PC-9 (cell line): ENCODE results near the gene PDLIM5. TPM values are rescaled to one million over a fixed set of nuclear protein-coding genes. Genes with fewer than 3 reads are reported as not detected.
A peak's percentile ranks its signal among the peaks of the same experiment; 100 is the strongest.

Experiments used
- BruUV-seq: library from RNA; stranded (reverse); fragments of 400-500 nt; replicated peaks from 2 replicates; lab custom pipeline; 2021; lab: Mats Ljungman, UMichigan
- CTCF ChIA-PET: fragments of 300-600 bp; sonication (Branson Sonifier 250); formaldehyde crosslinking; loops from one replicate; lab custom pipeline; 2022; ENCODE audit warnings: antibody characterized with exemption; lab: Charles Lee
- POLR2A ChIA-PET: fragments of 300-600 bp; sonication (Branson Sonifier 250); formaldehyde crosslinking; loops from one replicate; lab custom pipeline; 2022; ENCODE audit warnings: antibody characterized with exemption; ENCODE audit not compliant: unreplicated experiment; lab: Charles Lee
- DNase-seq, 2 experiments: peaks; one replicate each; pipeline versions ENCODE4 v3.0.0 to v3.0.0-alpha.2; 2015 to 2022; ENCODE audit warnings: mixed read lengths in 1 of 2
- H2AFZ ChIP-seq: fragments of 200-600 bp; sonication (generic); 2 replicates; pipeline ENCODE4 v1.8.1; 2017; ENCODE audit warnings: antibody characterized with exemption
- H3F3A ChIP-seq: fragments of 200-600 bp; sonication (generic); 2 replicates; pipeline ENCODE4 v1.8.1; 2017; ENCODE audit warnings: antibody characterized with exemption, mild to moderate bottlenecking, low read depth; ENCODE audit not compliant: insufficient read depth
- H3K27ac ChIP-seq: fragments of 200-600 bp; sonication (generic); 2 replicates; pipeline ENCODE4 v1.6.1; 2016; ENCODE audit warnings: mixed run types
- H3K27me3 ChIP-seq: fragments of 200-600 bp; sonication (generic); 2 replicates; pipeline ENCODE4 v1.6.1; 2016; ENCODE audit warnings: low read depth, mixed run types; ENCODE audit not compliant: insufficient read depth
- H3K36me3 ChIP-seq: fragments of 200-600 bp; sonication (generic); 2 replicates; pipeline ENCODE4 v1.6.1; 2016; ENCODE audit warnings: low read depth, mixed run types
- H3K4me1 ChIP-seq: fragments of 200-600 bp; sonication (generic); replicated peaks from 2 replicates; pipeline ENCODE4 v1.6.1; 2016; ENCODE audit warnings: mixed run types; ENCODE audit not compliant: insufficient read depth
- H3K4me2 ChIP-seq: fragments of 200-600 bp; sonication (generic); 2 replicates; pipeline ENCODE4 v1.6.1; 2017; ENCODE audit warnings: mixed run types
- H3K4me3 ChIP-seq: fragments of 200-600 bp; sonication (generic); 2 replicates; pipeline ENCODE4 v1.6.1; 2016; ENCODE audit warnings: mixed run types
- H3K79me2 ChIP-seq: fragments of 200-600 bp; sonication (generic); 2 replicates; pipeline ENCODE4 v1.6.1; 2017; ENCODE audit warnings: low read depth, mixed run types
- H3K9me2 ChIP-seq: fragments of 200-600 bp; sonication (generic); 2 replicates; pipeline ENCODE4 v1.8.1; 2017; ENCODE audit warnings: mild to moderate bottlenecking; ENCODE audit not compliant: insufficient read depth
- H3K9me3 ChIP-seq: fragments of 200-600 bp; sonication (generic); 2 replicates; pipeline ENCODE4 v1.8.1; 2016; ENCODE audit warnings: low read depth; ENCODE audit not compliant: insufficient read depth
- H4K20me1 ChIP-seq: fragments of 200-600 bp; sonication (generic); 2 replicates; pipeline ENCODE4 v1.8.1; 2017; ENCODE audit not compliant: insufficient read depth
- EZH2 ChIP-seq: fragments of 200-600 bp; sonication (generic); IDR thresholded peaks from 2 replicates; pipeline ENCODE4 v1.8.0; 2017; ENCODE audit warnings: antibody characterized with exemption, low read depth
- intact Hi-C: fragments of 100-400 bp; cut with micrococcal nuclease; formaldehyde crosslinking; loops from one replicate; pipeline ENCODE4 v1.10.0; 2022; ENCODE audit not compliant: unreplicated experiment
- total RNA-seq: library from RNA; stranded (reverse); gene quantifications from 2 replicates; pipeline ENCODE4 v1.2.3, GENCODE V29; 2021
- TF ChIP-seq, protein P1 (sequence below): fragments of 200-600 bp; sonication (generic); conservative IDR thresholded peaks from 2 replicates; pipeline ENCODE4 v1.6.1; 2017; ENCODE audit warnings: mixed run types, antibody characterized with exemption, mild to moderate bottlenecking, moderate library complexity

Gene PDLIM5
- total RNA-seq, 1 experiment from 2014 or later = 130 TPM

DNA sequence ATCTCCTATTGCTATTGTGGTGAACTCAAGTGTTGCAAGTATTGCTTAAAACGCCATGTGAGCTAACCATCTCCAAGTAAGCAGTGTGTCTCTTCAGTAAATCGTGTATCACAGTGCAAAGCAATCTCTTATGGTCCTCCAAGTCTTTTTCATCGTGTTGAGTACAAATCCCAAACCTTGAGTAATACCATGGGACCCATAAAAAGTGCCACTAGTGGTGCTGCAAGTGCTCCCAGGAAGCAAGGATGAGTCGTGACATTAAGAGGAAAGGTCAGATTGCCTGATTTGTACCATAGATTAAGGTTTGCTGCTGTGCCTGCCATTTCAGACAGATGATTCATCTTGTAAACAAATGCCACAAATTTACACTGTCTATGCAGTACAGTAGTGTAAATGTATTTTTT, 239.1 kb downstream of the PDLIM5 start:
- H3K9me3 ChIP-seq = no peaks in the 10 kb centered on the region
- no peaks in the 10 kb centered on the region for H3K79me2 ChIP-seq
- no peaks in the 10 kb centered on the region for H3F3A ChIP-seq
- H3K36me3 ChIP-seq = no peaks in the 10 kb centered on the region
- intact Hi-C loops = no loop called here
- H3K4me2 ChIP-seq = peak overlapping the region; percentile 25; the same call in 1 of the 2 replicates
- H2AFZ ChIP-seq = no peak overlapping the region
- ChIA-PET POLR2A (no interaction called here), CTCF (no interaction called here)
- TF ChIP-seq, protein P1, sequence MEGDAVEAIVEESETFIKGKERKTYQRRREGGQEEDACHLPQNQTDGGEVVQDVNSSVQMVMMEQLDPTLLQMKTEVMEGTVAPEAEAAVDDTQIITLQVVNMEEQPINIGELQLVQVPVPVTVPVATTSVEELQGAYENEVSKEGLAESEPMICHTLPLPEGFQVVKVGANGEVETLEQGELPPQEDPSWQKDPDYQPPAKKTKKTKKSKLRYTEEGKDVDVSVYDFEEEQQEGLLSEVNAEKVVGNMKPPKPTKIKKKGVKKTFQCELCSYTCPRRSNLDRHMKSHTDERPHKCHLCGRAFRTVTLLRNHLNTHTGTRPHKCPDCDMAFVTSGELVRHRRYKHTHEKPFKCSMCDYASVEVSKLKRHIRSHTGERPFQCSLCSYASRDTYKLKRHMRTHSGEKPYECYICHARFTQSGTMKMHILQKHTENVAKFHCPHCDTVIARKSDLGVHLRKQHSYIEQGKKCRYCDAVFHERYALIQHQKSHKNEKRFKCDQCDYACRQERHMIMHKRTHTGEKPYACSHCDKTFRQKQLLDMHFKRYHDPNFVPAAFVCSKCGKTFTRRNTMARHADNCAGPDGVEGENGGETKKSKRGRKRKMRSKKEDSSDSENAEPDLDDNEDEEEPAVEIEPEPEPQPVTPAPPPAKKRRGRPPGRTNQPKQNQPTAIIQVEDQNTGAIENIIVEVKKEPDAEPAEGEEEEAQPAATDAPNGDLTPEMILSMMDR = no peak
- no peak for TF ChIP-seq EZH2
- H4K20me1 ChIP-seq = no peaks in the 10 kb centered on the region
- H3K4me3 ChIP-seq = no peak overlapping the region
- no peaks in the 10 kb centered on the region for H3K27me3 ChIP-seq
- H3K4me1 ChIP-seq = peaks cover 11% of the 10 kb centered on the region
- peak in 1 of 2 experiments; percentile 66 for DNase-seq
- no peaks in the 10 kb centered on the region for H3K9me2 ChIP-seq
- no peak overlapping the region for H3K27ac ChIP-seq
- BruUV-seq = no TSS peak

DNA sequence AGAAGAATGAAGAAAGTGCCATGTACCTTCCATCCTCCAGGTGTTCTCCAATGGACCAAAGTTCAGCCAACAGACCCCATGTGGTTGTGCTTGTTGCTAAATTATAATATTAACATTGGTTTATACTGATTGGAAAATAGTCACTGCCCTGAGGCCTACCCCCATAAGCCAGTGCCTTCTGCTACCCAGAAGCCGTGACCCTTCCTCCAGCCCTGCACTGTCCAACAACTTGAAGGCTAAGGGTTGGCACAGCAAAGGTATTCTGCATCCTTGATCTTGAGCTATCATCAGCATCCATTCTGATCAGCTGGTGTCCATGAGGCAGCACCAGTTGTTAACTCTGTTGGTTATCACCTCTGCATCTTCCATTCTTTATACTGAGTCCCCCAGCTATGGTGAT, 239.8 kb downstream of the PDLIM5 start:
- Histone ChIP-seq H3F3A (no peaks in the 10 kb centered on the region), H3K27ac (no peak overlapping the region), H3K79me2 (no peaks in the 10 kb centered on the region), H3K9me3 (no peaks in the 10 kb centered on the region), H3K4me2 (no peak overlapping the region), H3K4me1 (peaks cover 11% of the 10 kb centered on the region), H3K9me2 (no peaks in the 10 kb centered on the region), H2AFZ (no peak overlapping the region), H3K4me3 (no peak overlapping the region), H4K20me1 (no peaks in the 10 kb centered on the region), H3K27me3 (no peaks in the 10 kb centered on the region), H3K36me3 (no peaks in the 10 kb centered on the region)
- intact Hi-C loops = no loop called here
- no peak for TF ChIP-seq EZH2
- TF ChIP-seq, protein P1 = no peak
- no peak for DNase-seq
- CTCF ChIA-PET = no interaction called here
- BruUV-seq = no TSS peak
- POLR2A ChIA-PET = no interaction called here

DNA sequence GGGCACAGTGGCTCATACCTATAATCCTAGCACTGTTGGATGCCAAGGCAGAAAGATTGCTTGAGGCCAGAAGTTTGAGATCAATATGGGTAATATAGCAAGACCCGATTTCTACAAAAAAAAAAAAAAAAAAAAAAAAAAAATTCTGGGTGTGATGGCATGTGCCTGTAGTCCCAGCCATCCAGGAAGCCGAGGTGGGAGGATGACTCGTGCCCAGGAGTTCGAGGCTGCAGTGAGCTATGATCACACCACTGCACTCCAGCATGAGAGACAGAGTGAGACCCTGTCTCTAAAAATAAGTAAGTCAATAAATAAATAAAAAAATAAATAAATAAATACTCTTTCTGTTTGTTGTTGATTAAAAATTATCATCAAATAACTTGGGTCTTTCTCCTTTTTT, 243.6 kb downstream of the PDLIM5 start:
- no TSS peak for BruUV-seq
- H3K4me1 ChIP-seq = peaks cover 11% of the 10 kb centered on the region
- CTCF ChIA-PET = no interaction called here

More for the DNA sequence above, 243.6 kb downstream of the PDLIM5 start:
- no peak overlapping the region for H2AFZ ChIP-seq
- POLR2A ChIA-PET = interaction anchor here (0.6 kb wide), 1 partner anchor 41 kb away, joined by 18 read pairs; no protein-coding TSS in a partner anchor
- intact Hi-C loops = no loop called here
- H3K4me2 ChIP-seq = no peak overlapping the region
- no peak overlapping the region for H3K4me3 ChIP-seq
- no peaks in the 10 kb centered on the region for H3K36me3 ChIP-seq
- no peaks in the 10 kb centered on the region for H3K9me3 ChIP-seq
- no peaks in the 10 kb centered on the region for H4K20me1 ChIP-seq
- no peaks in the 10 kb centered on the region for H3K79me2 ChIP-seq
- no peak overlapping the region for H3K27ac ChIP-seq
- no peak for DNase-seq
- TF ChIP-seq EZH2 = no peak
- TF ChIP-seq, protein P1 = no peak
- no peaks in the 10 kb centered on the region for H3K9me2 ChIP-seq
- H3F3A ChIP-seq = no peaks in the 10 kb centered on the region
- H3K27me3 ChIP-seq = no peaks in the 10 kb centered on the region
